Lower leg skin (tissue), 4 donors: ENCODE results near the gene FGD3. TPM values are rescaled to one million over a fixed set of nuclear protein-coding genes. Genes with fewer than 3 reads are reported as not detected.

Experiments used
- DNase-seq, 2 donors: peaks; one replicate each; pipeline ENCODE4 v3.0.0-alpha.2; 2019; ENCODE audit warnings: low spot score in 2 of 2
- H3K4me3 ChIP-seq: fragments of 200-600 bp; sonication (generic); 2 replicates; pipeline ENCODE4 v1.5.1; 2017; ENCODE audit warnings: mild to moderate bottlenecking, low read depth; ENCODE audit not compliant: poor library complexity, severe bottlenecking
- CTCF ChIP-seq, 3 donors: fragments of 450-650 bp; IDR thresholded peaks; one replicate each; pipeline ENCODE4 v1.5.1; 2016; ENCODE audit warnings: antibody characterized with exemption in 3 of 3, mild to moderate bottlenecking in 3 of 3, moderate library complexity in 2 of 3
- POLR2A ChIP-seq, 2 donors: fragments of 450-650 bp; IDR thresholded peaks; one replicate each; pipeline ENCODE4 v1.6.1; 2016 to 2017; ENCODE audit warnings: antibody characterized with exemption in 2 of 2, mild to moderate bottlenecking in 1 of 2, moderate library complexity in 1 of 2
- WGBS, 2 donors: methylation state at CpG; one replicate each; pipeline ENCODE4 v1.1.5; 2018; 5-methylcytosine and 5-hydroxymethylcytosine counted together
- intact Hi-C: fragments of 100-400 bp; cut with DNase I; formaldehyde crosslinking; loops from one replicate; pipeline ENCODE4 v1.15.0; 2023; ENCODE audit warnings: low total_unique reads
- total RNA-seq, 4 donors: library from RNA; depleted of rRNA; stranded (reverse); fragments of >200 nt; gene quantifications; one replicate each; pipeline ENCODE4 v1.1.0, GENCODE V29; 2016

FGD3 gene
- total RNA-seq, 4 donors from 2014 or later: 3.4 to 11.6 (median 5.7) TPM

GRCh38 chr9:92970467-92970923 lies 23.2 kb downstream of the FGD3 start:
- TF ChIP-seq POLR2A (IDR thresholded peaks at IDR 0.05) (no peak), CTCF (IDR thresholded peaks at IDR 0.05) (no peak)
- WGBS, 2 donors: 62 to 70% methylated on average over 5 of the region's 5 CpGs
- DNase-seq: peak in 1 of 2 donors; percentile 66
- intact Hi-C loops: no loop called here
- no peak overlapping the region for H3K4me3 ChIP-seq

GRCh38 chr9:92971121-92971520 lies 23.8 kb downstream of the FGD3 start:
- intact Hi-C loops: no loop called here
- TF ChIP-seq CTCF (IDR thresholded peaks at IDR 0.05): no peak
- peak in 1 of 2 donors; percentile 39 for DNase-seq
- WGBS, 2 donors: 78 to 79% methylated on average over 5 of the region's 5 CpGs
- no peak overlapping the region for H3K4me3 ChIP-seq

- intact Hi-C loops: no loop called here
- TF ChIP-seq POLR2A (IDR thresholded peaks at IDR 0.05): no peak
- no peak for TF ChIP-seq CTCF (IDR thresholded peaks at IDR 0.05)
- H3K4me3 ChIP-seq: no peak overlapping the region
- WGBS, 2 donors: 100% methylated on average over 1 of the region's 1 CpG
- no peak for DNase-seq
These were observed 24.5 kb downstream of the FGD3 start for GRCh38 chr9:92971776-92972175.

GRCh38 chr9:92973700-92974099 lies 26.4 kb downstream of the FGD3 start:
- 90 to 92% methylated on average over 7 of the region's 7 CpGs for WGBS, 2 donors
- TF ChIP-seq CTCF (IDR thresholded peaks at IDR 0.05): no peak
- TF ChIP-seq POLR2A (IDR thresholded peaks at IDR 0.05): no peak
- no peak overlapping the region for H3K4me3 ChIP-seq
- intact Hi-C loops: no loop called here
- peak in 1 of 2 donors; percentile 59 for DNase-seq

GRCh38 chr9:92974161-92974661 lies 26.9 kb downstream of the FGD3 start:
- H3K4me3 ChIP-seq: no peak overlapping the region
- TF ChIP-seq CTCF (IDR thresholded peaks at IDR 0.05) (no peak), POLR2A (IDR thresholded peaks at IDR 0.05) (no peak)
- intact Hi-C loops: no loop called here

More at GRCh38 chr9:92974161-92974661, 26.9 kb downstream of the FGD3 start:
- peak in 1 of 2 donors; percentile 82 for DNase-seq
- WGBS, 2 donors: 57 to 65% methylated on average over 9 to 10 of the region's 10 CpGs
